GDM1 (cell line): ENCODE data around the gene CPEB4.

Source experiments
- DNase-seq: peaks from one replicate; lab custom pipeline; 2025; lab: John Stamatoyannopoulos, UW

The CPEB4 gene

DNA sequence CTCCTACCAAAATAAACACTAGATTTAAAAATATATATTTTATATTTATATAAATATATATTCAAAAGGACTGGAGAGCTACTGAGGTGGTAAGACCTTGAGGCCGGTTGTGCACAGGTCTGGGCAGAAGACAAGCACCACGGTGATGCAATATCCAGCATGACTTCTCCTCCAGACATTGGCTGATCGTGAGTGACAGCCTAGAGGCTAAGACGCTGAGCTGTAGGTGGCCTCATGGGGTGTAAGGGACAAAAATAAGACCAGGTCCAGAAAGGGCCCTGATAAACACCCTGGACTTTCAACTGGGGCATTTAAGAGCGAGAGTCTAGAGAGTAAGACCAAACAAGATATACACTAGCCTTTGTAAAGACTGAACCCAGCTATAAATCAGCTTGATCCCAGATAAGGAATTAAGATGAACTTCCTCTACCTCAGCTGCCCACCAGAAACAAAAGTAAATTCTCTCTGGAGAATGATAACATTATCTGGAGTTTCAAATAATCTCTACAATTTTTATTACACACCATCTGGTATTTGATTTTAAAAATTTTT lies 86.6 kb downstream of the CPEB4 start:
- DNase-seq, result no peak

DNA sequence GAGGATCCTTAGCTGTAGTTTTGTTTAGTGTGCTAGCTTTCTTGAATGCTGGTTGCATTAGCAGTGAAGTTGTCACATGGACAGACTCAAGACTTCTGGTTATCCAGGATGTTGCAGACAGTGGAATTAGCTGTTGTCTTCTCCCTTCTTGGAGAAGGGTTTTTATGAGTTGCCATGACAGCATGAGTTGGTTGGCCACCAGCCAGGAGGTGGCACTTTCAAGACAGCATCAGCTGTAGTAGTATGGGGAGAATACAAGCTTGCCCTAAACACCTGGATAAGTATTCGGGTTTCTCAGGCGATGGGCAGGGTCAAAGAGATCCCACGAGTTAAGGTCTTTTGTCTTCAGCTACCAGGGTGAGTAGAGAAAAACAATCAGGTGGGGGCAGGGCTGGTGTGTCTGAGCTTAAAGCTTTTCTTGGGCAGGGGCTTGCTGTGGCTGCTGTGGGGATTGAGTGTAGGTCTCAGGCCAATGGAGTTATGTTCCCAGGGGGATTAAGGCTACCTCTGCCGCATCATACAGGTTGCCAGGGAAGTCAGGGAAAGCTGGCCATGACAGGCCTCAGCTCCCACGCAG lies 93.1 kb downstream of the CPEB4 start:
- DNase-seq, result no peak

DNA sequence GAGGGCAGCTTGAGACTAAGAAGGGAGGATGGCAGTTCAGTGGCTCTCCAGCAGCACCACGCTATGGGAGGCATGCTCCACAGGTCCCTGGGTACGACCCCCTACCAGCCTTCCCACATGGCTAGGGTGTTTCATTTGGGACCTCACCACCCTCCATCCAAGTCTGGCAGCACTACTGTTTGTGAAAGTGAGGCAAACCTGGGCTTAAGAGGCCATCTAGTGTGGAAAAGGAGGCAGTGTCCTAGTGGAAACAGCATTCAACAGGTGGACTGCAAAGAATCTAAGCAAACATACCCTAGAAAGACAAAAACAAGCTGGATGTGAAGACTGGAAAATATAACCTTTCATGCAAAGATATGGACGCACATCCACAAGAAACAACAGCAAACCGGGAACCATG lies 96.1 kb downstream of the CPEB4 start:
- no peak for DNase-seq

DNA sequence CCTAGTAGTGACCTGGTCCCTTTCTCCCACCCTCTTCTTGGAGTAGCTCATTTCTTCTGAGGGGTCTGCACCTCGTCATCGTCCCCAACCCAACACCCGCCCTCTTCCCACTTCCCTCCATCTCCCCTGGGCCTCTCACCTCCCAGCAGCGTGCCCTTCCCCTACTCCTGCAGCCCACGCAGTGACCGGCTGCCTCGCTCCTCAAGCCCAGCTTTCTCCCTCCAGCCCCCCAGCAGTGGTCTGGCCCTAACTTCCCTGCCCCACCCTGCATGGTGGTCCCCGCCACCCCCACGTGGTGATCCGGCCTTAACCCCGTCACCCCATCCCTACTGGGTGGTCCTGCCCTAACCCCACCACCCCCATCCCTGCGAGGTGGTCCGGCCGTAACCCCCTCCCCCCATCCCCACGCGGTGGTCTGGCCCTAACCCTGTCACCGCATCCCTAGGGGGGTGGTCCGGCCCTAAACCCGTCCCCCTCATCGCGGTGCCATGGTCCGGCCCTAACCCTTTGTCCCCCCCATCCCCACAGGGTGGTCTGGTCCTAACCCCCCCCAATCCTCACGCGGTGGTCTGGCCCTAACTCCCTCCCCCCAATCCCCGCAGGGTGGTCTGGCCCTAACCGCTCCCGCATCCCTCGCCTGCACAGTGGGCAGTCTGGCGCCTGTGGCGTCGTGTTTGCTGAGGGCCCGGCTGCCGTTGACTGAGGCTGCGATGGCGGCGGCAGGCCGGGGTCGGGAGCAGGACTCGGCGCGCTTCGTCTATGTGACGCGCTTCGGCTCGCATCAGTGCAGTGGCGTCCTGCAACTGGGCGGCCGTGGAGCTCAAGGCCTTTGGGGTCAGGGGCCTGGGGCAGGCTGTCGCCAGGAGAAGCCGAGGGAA lies 100.6 kb downstream of the CPEB4 start, which contains the start of gene C5orf47:
Gene C5orf47, plus strand, starts transcription at position 617 of the 878 bp plus-strand sequence. Its CDS starts 94 bp downstream, at position 711.
- no peak for DNase-seq

DNA sequence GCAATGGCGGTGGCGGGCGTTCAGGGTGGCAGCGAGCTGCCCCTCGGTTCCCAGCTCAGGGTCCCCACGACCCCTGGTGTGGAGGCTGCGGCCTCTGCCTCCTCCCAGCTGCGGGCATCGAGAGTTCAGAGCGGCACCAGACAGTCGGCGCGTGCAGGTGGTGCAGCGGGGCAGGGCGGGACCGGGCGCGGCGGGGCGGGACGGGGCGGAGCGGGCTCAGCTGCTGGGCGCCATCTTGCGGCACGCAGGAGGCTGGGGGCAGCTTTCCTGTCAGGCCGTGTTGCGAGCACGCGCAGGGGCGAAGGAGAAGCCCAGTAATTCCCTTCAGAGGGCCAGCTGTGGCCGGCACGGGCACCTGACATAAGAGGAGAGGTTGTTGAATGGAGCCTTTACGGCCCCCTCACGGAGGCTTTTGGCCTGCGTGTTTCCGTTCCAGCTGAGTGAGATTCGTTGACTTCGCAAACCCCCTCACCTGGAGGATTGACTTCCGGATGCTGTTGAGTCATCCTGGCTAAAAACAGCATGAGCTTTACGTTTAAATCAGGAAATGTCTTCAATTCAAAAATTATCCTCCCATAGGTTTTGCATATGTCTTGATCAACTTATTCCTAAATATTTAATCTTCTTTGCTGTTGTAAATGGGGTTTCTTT lies 101.4 kb downstream of the CPEB4 start:
- DNase-seq, result no peak

DNA sequence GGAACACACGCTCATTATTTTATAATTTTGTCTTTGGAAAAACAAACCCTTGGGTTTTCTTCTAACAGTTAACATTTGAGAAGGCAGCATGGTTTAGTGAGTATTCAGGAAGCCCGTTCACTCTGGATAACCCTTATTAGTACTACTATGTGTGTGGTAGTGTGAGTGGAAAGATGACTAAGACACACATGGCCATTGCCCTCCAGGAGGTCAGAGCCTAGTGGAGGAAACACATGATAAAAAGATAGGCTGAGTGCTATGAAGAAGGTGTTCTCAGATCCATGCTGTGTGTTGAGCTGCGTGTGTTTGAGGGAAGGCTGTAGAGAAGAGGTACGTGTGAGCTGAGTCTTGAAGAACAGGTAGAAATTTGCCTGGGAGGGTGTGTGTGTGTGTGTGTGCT lies 109.2 kb downstream of the CPEB4 start:
- DNase-seq, result no peak

DNA sequence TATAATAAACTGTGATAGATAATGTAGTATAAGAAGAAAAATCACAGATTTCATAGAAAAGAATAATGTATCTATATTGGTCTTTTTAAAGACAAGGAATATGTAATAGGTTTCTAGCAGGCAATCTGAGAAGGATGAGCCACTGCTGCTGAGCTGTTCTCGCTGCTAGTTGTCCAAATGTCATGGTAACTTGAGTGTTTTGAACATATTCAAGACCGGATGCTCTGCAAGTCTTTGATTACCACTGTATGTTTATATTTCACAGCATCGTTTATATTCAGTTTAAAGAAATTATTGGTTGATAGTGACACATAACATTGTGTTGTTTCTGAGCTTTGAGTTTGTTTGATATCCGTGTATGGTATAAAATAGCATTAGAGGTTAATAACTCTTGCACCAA lies 110.4 kb downstream of the CPEB4 start:
- no peak for DNase-seq

DNA sequence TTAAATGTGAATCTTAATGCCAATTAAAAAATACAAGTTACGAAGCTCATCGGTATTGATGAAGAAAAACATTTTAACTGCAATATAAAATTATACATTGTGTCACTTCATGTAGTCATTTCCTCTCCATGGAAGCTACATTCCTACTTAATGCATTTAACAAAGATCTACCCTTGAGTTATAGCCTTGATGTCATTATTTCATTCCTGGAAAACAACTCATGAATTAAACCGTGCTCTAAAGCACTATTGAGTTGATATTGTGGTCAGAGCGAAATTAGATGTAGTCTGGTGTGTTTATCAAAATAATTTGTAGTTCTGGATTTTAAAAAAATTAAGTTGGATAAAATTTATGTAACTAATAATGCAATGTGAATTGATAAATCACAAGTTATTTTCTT lies 111.9 kb downstream of the CPEB4 start:
- no peak for DNase-seq

DNA sequence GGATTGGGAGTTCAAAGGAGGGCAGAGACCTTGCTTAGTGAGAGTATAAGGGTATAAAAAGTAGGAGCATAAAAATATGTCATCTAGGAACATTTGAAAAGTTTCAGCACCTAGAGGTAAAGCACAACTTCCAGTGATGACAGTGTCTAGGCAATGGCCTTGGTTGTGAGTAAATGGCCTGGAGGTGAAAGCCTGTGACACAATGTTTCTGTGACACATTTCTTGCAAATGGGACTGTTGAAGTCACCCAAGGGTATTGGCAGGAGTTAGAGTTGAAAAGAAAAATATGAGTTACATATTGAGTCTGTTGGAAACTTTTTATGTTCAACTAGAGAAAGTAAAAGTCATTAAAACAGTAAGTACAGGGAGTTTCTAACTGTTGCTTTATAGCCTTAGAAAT lies 115.6 kb downstream of the CPEB4 start:
- DNase-seq, result no peak

DNA sequence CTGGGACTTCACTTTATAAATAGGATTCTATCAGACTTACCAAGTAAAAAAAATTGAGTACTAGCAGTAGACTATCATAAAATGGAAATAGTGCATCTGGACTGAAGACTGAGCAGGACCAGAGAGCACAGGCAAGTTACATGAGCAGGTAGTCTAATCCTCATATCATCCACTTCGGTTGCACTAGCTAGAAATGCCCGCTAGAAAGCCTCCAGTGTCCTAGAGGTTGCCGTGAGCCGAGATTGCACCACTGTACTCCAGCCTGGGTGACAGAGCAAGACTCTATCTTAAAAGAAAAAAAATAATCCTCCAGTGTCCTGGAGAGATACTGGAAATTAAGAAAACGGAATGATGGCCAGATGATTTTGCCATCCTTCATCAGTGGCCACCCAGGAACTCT lies 120.8 kb downstream of the CPEB4 start:
- no peak for DNase-seq

DNA sequence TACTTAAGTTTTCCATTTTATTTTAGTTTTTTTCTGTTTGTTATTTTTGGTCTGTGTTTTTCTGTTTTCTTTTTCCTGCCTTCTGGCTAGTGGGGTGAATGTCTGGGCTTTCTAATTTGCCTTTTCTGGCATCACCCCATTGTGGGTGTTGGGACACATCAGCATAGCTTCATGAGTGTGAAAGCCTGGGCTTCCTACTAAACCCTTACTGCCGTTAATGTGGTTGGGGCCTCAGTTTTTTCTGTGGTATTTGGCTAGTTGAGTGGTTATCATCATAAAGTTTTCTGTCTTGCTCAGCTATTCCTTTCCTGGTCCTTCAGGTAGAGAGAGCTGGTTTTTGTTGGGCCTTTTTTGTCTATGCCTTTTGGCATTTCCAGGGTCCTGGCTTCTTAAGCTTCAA lies 122.2 kb downstream of the CPEB4 start:
- no peak for DNase-seq

DNA sequence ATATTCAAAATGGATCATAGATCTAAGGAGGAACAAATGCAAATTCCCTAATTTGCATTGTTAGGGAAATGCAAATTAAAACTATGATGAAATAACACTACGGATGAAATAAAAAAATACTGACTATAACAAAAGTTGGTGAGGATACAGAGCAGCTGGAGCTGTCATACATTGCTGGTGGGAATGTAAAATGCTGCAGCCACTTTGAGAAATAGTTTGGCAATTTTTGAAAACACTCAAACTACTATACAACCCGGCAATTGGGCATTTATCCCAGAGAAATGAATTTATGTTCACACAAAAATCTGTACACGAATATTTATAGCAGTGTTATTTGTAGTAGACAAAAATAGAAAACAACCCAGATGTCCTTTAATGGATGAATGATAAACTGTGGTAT lies 123.3 kb downstream of the CPEB4 start:
- DNase-seq, result no peak
